GM03348 (cell line): ENCODE measurements around the gene IFIT1B.
"Not testable (repeated sequence)": the region's sequence is repeated elsewhere in the genome, so short reads cannot be mapped to it uniquely, and the experiment has no call there.

Source experiments
- DNase-seq: peaks from one replicate; pipeline ENCODE4 v3.0.0; 2012; ENCODE audit warnings: low spot score

Gene IFIT1B, protein sequence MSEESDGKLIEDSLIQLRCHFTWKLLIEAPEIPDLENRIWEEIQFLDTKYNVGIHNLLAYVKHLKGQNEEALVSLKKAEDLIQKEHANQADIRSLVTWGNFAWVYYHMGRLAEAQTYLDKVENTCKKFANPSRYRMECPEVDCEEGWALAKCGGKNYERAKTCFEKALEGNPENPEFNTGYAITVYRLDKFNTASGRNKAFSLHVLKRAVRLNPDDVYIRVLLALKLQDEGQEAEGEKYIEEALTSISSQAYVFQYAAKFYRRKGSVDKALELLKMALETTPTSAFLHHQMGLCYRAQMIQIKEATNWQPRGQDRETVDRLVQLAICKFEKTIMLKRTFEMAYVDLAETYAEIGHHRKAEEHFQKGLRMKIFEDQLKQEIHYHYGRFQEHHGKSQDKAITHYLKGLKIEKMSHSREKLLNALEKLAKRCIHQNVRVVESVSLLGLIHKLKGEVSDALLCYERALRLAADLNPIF

DNA sequence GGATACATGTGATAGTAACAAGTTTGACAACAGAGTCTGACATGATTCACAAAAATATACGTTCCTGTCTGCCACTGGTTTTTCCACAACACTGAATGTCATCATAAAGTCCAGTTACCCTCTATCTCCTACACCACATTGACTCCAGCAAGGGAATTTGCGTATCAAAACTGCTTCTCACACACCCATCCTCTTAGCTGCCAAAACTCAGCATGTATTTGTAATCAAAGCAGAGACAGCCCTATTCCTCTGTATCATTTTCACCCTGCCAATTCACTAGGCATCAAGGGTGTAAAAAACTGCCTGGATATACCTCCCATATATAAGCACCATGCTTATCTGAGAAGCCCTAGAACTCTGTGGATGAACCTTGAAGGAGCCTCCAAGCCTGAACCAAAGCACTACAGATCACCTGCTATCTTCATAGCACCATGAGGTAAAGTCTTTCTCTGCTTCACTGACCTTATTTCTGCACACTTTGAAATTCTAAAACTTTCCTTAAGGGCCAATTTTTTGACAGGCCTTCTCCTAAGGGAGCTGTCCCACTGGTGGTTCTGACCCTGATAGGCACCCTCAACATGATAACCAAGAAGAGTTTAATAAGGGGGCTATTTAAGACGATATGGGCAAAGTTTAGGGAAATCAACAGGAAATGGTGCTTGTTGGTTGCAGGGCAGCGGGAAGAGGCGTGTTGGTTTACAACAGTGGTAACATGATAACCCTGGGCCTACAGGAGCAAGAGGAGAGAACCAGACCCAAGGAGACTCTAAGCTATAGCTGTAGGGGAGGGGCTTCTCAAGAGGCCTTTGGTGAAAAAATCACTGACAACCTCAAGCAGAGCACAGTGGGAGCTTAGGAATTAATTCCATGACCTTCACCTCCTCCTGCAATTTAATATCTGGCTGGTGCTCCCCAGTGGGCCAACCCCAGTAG is at the start of gene IFIT1B:
Gene IFIT1B (plus strand): TSS at position 352 of the 933 bp plus-strand sequence. CDS start 80 bp downstream, at position 432.
- no peak for DNase-seq

- DNase-seq, result no peak
Measured at GRCh38 chr10:89329151-89329550, 48.7 kb upstream of the IFIT1B start.

DNA sequence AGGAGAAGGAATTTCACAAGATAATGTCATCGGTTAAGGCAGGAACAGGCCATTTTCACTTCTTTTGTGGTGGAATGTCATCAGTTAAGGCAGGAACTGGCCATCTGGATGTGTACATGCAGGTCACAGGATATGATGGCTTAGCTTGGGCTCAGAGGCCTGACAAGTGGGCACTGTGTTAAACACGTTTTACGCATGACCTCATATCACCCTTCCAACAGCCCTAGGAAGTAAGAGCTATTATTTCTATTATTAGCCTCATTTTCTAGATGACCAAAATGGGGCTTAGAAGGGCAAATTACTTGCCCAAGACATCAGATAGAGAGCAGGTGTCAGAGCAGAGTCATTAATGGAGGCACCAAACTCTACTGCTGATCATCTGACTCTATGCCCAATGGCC is 47.8 kb upstream of the IFIT1B start:
- DNase-seq, result not testable (repeated sequence)

DNA sequence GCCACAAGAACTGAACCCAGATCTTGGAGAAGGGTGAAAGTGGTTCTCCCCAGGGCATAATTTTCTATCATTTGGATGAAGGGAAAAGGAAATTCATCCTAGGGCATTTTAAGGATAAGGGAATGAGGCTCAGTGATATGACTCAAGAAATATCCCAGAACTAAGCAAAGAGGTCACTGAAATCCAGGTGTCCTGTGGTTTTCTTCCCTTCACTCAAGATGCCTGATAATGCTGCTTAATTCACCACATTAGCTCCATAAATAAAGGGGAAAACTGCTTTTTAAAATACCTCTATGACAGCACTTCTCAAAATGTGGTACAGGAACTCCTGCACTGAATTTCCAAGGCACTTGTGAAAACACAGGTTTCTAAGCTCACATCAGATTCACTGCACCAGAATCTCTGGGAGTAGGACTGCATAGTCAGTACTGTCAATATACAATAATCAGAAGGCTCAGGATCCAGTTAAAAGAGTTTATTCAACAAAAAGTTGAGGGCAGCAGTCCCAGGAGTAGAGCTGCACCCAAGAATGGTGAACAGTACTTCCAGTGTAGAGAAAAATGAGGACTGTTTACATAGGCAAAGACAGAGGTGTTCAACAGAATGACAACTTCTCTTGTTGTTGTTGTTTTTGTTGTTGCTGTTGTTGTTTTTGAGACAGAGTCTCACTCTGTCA is 47.2 kb upstream of the IFIT1B start:
- no peak for DNase-seq

GRCh38 chr10:89331487-89332122 is 46.3 kb upstream of the IFIT1B start:
- DNase-seq, result not testable (repeated sequence)

DNA sequence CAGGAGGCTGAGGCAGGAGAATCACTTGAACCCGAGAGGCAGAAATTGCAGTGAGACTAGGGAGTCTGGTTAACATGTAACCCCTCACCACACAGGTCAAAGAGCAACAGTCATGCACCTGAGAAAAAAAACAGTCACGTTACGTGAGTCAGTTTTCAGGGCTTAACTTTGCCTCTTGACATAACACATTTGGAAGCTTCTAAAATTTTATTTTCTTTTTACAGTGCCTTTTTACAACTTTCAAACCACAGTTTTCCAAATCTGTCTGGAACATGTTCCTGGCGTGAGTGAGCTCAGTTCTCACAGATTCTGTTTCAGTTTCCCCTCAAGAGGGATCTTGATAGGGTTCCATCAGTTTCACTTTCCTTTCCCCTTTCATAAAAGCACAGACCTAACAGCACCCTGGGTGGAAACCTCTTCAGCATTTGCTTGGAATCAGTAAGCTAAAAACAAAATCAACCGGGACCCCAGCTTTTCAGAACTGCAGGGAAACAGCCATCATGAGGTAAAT is 45.7 kb upstream of the IFIT1B start:
- peak; percentile 60 for DNase-seq

DNA sequence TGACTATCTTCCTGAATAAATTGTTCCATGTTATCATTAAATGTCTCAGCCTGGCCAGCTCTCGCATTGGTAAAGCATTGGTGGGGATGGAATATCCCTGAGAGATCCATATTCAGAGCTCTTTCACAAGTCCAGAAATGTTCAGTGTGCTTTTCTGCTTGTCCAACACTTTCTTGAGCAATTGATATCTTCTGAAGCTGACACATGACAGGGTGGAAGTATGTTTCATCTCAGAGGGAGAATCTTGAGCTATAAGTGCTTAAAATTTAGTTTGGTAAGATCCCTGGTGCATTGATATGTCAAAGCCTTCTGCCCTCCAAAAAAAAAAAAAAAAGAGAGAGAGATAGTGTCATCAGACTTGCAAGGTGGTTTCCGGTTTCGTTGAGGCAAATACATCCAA is 42.6 kb upstream of the IFIT1B start:
- no peak for DNase-seq

- DNase-seq, result no peak
Measured at GRCh38 chr10:89336241-89336640, 41.6 kb upstream of the IFIT1B start.

DNA sequence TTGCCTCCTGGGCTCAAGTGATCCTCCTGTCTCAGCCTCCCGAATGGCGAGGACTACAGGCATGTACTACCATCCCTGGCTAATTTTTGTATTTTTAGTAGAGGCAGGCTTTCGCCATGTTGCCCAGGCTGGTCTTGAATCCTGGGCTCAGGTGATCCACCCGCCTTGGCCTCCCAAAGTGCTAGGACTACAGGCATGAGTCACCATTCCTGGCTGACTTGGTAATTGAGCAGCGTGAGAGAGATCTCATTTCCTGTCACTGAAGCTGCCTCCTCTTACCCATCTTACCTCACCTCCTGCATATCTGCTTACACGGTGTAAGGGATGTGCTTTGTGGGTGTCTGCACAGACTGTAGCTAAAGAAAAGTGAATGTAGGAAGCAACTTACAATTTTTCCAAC is 40.4 kb upstream of the IFIT1B start:
- no peak for DNase-seq

DNA sequence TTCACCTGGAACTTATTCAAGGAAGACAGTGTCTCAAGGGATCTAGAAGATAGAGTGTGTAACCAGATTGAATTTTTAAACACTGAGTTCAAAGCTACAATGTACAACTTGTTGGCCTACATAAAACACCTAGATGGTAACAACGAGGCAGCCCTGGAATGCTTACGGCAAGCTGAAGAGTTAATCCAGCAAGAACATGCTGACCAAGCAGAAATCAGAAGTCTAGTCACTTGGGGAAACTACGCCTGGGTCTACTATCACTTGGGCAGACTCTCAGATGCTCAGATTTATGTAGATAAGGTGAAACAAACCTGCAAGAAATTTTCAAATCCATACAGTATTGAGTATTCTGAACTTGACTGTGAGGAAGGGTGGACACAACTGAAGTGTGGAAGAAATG is 39.1 kb upstream of the IFIT1B start:
- no peak for DNase-seq

GRCh38 chr10:89339875-89340274 is 38.0 kb upstream of the IFIT1B start:
- no peak for DNase-seq

GRCh38 chr10:89341649-89342048 is 36.2 kb upstream of the IFIT1B start:
- no peak for DNase-seq

DNA sequence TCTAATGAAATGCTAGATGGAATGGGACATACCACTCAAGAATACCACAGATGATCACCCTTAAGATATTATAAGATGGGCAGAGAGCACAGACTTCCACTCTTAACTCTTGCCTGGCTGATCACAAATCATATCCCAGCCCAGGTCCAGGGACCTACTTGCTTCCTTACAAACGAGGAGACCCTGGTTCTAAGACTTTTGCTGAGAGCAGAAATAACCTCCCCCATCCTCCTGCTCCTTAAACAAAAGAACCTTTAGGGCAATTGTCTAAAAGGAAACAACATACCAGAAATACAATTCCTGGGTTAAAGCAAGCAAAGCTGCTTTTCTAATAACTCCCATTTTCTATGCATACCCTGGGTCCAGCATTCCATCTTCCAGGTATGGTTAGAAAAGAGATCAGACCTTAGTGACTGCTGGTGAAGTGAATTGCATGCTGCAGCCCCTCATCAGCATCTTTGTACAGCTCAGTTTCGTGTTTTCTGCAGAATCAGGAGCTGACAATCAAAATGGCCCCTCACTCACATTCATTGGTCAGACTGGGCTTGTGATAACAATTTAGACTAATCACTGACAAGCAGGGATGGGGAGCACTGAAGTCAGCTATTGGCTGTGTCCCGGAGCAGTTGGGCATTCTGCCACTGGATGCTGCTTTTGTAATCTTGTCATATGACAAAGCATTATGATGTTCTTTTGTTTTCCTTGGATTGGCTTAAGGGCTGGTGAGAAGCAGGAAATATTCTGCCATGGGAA is 35.5 kb upstream of the IFIT1B start:
- DNase-seq, result peak; percentile 41

DNA sequence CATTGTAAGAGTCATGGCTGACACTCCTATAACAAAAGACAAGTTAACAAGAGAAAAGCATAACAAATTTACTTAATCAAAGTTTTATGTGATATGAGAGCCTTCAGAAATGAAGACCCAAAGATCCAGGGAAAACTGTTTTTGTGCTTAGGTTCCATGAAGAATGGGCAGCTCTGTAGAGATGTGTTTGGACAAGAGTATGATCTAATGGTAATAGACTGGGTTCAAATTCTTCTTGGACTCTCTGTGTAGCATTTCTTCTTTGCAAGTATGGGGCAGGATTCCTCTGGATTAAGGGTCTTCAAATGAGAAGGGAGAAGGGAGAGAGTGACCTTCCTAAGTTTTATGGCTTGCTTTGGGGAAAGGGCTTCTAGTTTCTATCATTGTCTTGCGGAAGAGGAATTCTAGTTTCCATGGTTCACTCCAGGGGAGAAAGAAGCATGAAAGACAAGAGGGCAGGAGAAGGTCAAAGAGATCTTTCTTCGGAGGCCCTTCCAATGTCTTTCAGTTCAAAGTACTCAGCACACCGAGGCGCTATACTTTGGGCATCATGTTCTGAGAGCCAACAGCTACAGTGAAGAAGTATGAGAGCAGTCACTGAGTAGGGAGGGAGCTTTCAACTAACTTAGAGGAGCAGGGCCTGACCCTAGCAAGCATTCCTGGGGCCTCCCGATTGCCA is 34.6 kb upstream of the IFIT1B start:
- DNase-seq, result no peak

DNA sequence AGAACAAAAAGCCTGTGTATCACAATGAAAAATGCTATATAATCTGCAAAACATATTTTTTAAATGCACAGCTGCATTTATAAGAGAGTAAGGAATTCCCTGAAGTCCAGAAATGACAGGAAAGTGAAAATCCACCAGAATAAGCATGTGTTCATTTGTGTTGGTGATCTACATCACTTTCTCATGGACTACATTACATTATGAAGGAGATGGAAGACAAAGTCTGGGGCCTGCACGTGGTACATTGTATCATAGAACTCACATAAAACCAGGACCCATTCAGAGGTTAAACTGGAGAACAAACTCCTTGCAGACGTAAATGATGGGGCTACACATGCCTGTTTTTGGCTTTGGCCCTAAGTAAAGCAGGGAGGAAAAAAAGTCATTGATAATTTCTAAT is 33.7 kb upstream of the IFIT1B start:
- DNase-seq, result no peak

- no peak for DNase-seq
Measured at GRCh38 chr10:89345367-89346000, 32.4 kb upstream of the IFIT1B start.

DNA sequence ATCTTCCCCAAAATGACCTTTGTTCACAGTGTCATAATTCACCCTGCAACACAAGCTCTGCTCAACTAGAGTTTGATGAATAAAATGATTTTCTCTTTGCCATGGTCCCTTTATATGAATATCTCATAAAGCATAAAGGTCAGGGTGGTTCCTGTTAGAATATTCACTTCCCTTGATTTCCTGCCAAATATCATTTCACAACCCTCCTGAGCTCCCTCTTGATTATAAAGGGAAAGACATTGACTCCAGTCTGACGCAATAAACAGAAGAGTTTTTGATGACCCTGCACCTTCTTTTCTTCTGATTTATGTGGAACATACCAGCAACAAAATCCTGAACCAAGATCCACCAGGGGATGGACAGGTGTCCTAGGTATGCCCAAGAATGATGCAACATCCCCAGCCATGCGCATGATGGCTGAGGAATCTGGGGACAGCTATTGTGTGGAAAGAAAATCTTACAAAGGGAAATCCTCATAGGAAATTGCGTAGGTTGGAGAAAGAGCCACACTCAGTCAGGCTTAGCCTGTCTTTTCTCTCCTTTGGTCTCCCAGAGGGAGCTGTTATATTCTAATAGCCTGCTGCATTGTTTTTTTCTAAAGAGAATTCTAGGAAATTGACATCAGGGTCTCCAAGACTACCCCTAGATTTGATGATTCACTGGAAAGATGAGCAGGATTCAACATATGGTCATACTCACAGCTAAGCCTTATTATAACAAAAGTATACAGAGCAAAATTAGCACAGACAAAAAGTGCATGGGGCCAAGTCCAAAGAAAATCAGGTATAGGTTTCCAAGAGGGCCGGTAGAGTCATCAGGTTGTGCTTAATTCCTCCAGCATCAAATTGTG is 31.2 kb upstream of the IFIT1B start:
- no peak for DNase-seq

DNA sequence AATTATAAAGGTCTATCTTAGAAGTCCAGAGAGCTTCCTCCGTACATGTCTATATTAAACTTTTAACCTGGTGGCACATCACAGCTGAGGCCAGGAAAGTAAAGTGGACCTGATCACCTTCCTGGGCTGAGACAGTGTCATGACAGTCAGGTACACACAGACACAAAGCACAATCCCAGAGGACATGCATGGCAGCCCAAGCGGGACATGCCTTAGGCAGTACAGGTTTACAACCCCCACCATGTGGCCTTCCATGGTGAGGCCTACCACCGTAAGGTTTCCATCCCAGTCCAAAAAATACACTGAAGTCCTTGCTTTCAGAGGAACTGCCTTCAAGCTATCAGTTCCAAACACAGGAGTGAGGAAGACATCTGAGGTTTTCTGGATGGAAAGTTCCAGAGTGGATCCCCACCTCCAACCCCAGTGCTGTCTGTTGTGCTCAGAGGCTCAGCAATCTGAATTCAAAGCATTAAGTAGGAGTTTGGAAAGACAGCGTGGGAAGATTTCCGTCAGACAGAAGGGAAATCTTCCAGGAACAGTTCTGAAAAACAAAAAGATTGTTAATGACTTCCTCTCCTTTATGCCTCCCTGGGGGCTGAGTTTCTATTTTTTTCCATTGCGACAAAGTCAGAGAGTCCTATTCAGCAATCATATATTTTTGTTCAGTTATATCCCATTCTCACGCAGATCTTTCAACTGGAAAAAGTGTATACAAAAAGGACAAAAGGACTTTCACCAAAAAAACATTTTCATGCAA is 30.0 kb upstream of the IFIT1B start:
- no peak for DNase-seq
